ENCODE results near the gene NRIP1. TPM values are rescaled to one million over a fixed set of nuclear protein-coding genes. Genes with fewer than 3 reads are reported as not detected.

Gene NRIP1
- total and polyA plus RNA-seq, 2 donors (not counting 1 experiment from before 2014, with no cell fraction given): 3.3 to 32.1 TPM

DNA sequence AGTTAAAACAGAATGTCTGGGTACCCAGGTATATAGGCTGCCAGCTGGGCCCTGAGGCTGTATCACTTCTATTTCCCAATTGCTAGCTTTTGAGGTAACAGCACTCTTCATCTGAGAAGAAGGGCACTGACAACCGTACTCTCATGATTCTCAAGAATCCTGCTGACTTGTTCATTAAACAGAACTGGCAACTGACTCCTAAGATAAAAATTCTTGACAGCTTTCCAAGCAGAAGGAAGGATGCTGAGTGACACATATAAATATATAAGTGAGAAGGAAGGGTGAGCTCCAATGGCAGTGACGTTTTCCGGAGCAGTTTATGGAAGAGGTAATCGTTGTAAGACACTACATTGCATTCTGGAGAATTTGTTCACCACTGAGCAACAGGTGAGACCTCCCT lies 48.1 kb upstream of the NRIP1 start:
- Histone ChIP-seq H3K36me3 (replicated peaks in 1 of 2; ENCODE audit: control extremely low read depth in 1 of 2, control insufficient read depth in 1 of 2, extremely low read depth in 1 of 2, insufficient read depth in 2 of 2, low read length in 1 of 2) (no peaks in the 10 kb centered on the region), H3K27me3 (replicated peaks in 1 of 4; ENCODE audit: control extremely low read depth in 1 of 4, control insufficient read depth in 3 of 4, insufficient read depth in 4 of 4, low read length in 3 of 4) (no peaks in the 10 kb centered on the region), H3K4me2 (replicated peaks; ENCODE audit: low read depth, low read length, poor library complexity, severe bottlenecking) (no peak overlapping the region), H3K9me3 (ENCODE audit: control extremely low read depth in 1 of 3, control insufficient read depth in 2 of 3, insufficient read depth in 1 of 3, low read length in 2 of 3) (no peaks in the 10 kb centered on the region), H3K4me1 (ENCODE audit: control insufficient read depth in 2 of 2, insufficient read depth in 2 of 2, low read length in 2 of 2) (no peaks in the 10 kb centered on the region), H3K9ac (ENCODE audit: low read length) (no peak overlapping the region), H4K20me1 (ENCODE audit: control insufficient read depth, insufficient read depth, low read length, poor library complexity, severe bottlenecking) (no peaks in the 10 kb centered on the region), H3K79me2 (ENCODE audit: control insufficient read depth, insufficient read depth, low read length) (no peaks in the 10 kb centered on the region), H3K4me3 (ENCODE audit: control extremely low read depth in 1 of 5, extremely low read depth in 1 of 5, insufficient read depth in 1 of 5, low read depth in 2 of 5, low read length in 4 of 5) (no peak overlapping the region), H2AFZ (ENCODE audit: insufficient read depth, low read depth, low read length, poor library complexity, severe bottlenecking) (no peak overlapping the region), H3K27ac (ENCODE audit: low read length in 2 of 2) (no peak overlapping the region)
- CTCF ChIA-PET: no interaction called here
- H3K4me1 Mint-ChIP-seq: no peaks in the 10 kb centered on the region
- H3K27ac Mint-ChIP-seq: no peak overlapping the region
- no CpG with 5 or more reads among the region's 4 CpGs for WGBS (ENCODE audit: insufficient coverage)
- POLR2A ChIA-PET: no interaction called here
- no peak for TF ChIP-seq EZH2 (IDR thresholded peaks at IDR 0.05; ENCODE audit: borderline replicate concordance, insufficient read depth, low read depth, low read length, poor library complexity, severe bottlenecking)
- TF ChIP-seq, protein P1, sequence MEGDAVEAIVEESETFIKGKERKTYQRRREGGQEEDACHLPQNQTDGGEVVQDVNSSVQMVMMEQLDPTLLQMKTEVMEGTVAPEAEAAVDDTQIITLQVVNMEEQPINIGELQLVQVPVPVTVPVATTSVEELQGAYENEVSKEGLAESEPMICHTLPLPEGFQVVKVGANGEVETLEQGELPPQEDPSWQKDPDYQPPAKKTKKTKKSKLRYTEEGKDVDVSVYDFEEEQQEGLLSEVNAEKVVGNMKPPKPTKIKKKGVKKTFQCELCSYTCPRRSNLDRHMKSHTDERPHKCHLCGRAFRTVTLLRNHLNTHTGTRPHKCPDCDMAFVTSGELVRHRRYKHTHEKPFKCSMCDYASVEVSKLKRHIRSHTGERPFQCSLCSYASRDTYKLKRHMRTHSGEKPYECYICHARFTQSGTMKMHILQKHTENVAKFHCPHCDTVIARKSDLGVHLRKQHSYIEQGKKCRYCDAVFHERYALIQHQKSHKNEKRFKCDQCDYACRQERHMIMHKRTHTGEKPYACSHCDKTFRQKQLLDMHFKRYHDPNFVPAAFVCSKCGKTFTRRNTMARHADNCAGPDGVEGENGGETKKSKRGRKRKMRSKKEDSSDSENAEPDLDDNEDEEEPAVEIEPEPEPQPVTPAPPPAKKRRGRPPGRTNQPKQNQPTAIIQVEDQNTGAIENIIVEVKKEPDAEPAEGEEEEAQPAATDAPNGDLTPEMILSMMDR (IDR thresholded peaks at IDR 0.05): no peak
- H3K27me3 Mint-ChIP-seq: peaks cover 9% of the 10 kb centered on the region
- ATAC-seq (ENCODE audit: low read depth) (no peak), DNase-seq (no peak)
- no peak overlapping the region for H3K4me3 Mint-ChIP-seq
- intact Hi-C loops (cut with micrococcal nuclease): no loop called here
- no peaks in the 10 kb centered on the region for H3K9me3 Mint-ChIP-seq (ENCODE audit: insufficient read depth)

DNA sequence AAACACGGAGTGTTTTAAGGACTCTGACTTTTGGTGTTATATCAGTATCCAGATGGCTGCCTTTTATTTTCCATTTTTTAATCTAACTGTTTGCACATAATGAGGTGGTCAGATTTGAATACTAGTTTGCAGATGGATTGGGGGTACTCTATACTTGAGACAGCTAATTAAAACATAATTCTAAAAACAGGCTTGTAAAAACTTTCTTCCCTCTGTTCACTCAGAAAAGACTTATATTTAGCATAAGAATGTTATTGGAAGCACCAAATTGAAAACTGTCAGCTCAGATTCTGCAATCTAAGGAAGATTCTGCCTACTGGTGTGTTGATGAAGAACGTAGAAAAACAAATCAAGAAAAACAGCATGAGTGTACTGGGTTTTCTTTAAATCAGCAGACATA lies 44.0 kb upstream of the NRIP1 start:
- DNase-seq (no peak), ATAC-seq (ENCODE audit: low read depth) (no peak)
- POLR2A ChIA-PET: no interaction called here
- no peaks in the 10 kb centered on the region for H3K36me3 ChIP-seq (replicated peaks in 1 of 2; ENCODE audit: control extremely low read depth in 1 of 2, control insufficient read depth in 1 of 2, extremely low read depth in 1 of 2, insufficient read depth in 2 of 2, low read length in 1 of 2)
- WGBS (ENCODE audit: insufficient coverage): 100% methylated on average over 1 of the region's 2 CpGs
- H3K27me3 ChIP-seq (replicated peaks in 1 of 4; ENCODE audit: control extremely low read depth in 1 of 4, control insufficient read depth in 3 of 4, insufficient read depth in 4 of 4, low read length in 3 of 4): no peaks in the 10 kb centered on the region
- no peak overlapping the region for H3K27ac ChIP-seq (ENCODE audit: low read length in 2 of 2)
- no peak overlapping the region for H3K9ac ChIP-seq (ENCODE audit: low read length)
- no peaks in the 10 kb centered on the region for H3K9me3 ChIP-seq (ENCODE audit: control extremely low read depth in 1 of 3, control insufficient read depth in 2 of 3, insufficient read depth in 1 of 3, low read length in 2 of 3)
- CTCF ChIA-PET: no interaction called here
- no peak overlapping the region for H3K4me3 ChIP-seq (ENCODE audit: control extremely low read depth in 1 of 5, extremely low read depth in 1 of 5, insufficient read depth in 1 of 5, low read depth in 2 of 5, low read length in 4 of 5)
- Mint-ChIP-seq H3K9me3 (ENCODE audit: insufficient read depth) (no peaks in the 10 kb centered on the region), H3K27ac (no peak overlapping the region), H3K27me3 (no peaks in the 10 kb centered on the region), H3K4me3 (no peak overlapping the region), H3K4me1 (no peaks in the 10 kb centered on the region)
- H2AFZ ChIP-seq (ENCODE audit: insufficient read depth, low read depth, low read length, poor library complexity, severe bottlenecking): no peak overlapping the region
- no peak overlapping the region for H3K4me2 ChIP-seq (replicated peaks; ENCODE audit: low read depth, low read length, poor library complexity, severe bottlenecking)
- intact Hi-C loops (cut with micrococcal nuclease): no loop called here
- H3K4me1 ChIP-seq (ENCODE audit: control insufficient read depth in 2 of 2, insufficient read depth in 2 of 2, low read length in 2 of 2): no peaks in the 10 kb centered on the region
- no peaks in the 10 kb centered on the region for H3K79me2 ChIP-seq (ENCODE audit: control insufficient read depth, insufficient read depth, low read length)
- no peaks in the 10 kb centered on the region for H4K20me1 ChIP-seq (ENCODE audit: control insufficient read depth, insufficient read depth, low read length, poor library complexity, severe bottlenecking)
- TF ChIP-seq, protein P1 (IDR thresholded peaks at IDR 0.05): no peak
- TF ChIP-seq EZH2 (IDR thresholded peaks at IDR 0.05; ENCODE audit: borderline replicate concordance, insufficient read depth, low read depth, low read length, poor library complexity, severe bottlenecking): no peak

Data from B cell (primary cell).